PC-9 (cell line): Measurements from ENCODE around the gene ISCA1. TPM values are rescaled to one million over a fixed set of nuclear protein-coding genes. Genes with fewer than 3 reads are reported as not detected.

ENCODE experiments used
- BruUV-seq: library from RNA; stranded (reverse); fragments of 400-500 nt; replicated peaks from 2 replicates; lab custom pipeline; 2021; lab: Mats Ljungman, UMichigan
- CTCF ChIA-PET: fragments of 300-600 bp; sonication (Branson Sonifier 250); formaldehyde crosslinking; loops from one replicate; lab custom pipeline; 2022; ENCODE audit warnings: antibody characterized with exemption; lab: Charles Lee
- POLR2A ChIA-PET: fragments of 300-600 bp; sonication (Branson Sonifier 250); formaldehyde crosslinking; loops from one replicate; lab custom pipeline; 2022; ENCODE audit warnings: antibody characterized with exemption; ENCODE audit not compliant: unreplicated experiment; lab: Charles Lee
- DNase-seq, 2 experiments: peaks; one replicate each; pipeline versions ENCODE4 v3.0.0 to v3.0.0-alpha.2; 2015 to 2022; ENCODE audit warnings: mixed read lengths in 1 of 2
- H2AFZ ChIP-seq: fragments of 200-600 bp; sonication (generic); 2 replicates; pipeline ENCODE4 v1.8.1; 2017; ENCODE audit warnings: antibody characterized with exemption
- H3F3A ChIP-seq: fragments of 200-600 bp; sonication (generic); 2 replicates; pipeline ENCODE4 v1.8.1; 2017; ENCODE audit warnings: antibody characterized with exemption, mild to moderate bottlenecking, low read depth; ENCODE audit not compliant: insufficient read depth
- H3K27ac ChIP-seq: fragments of 200-600 bp; sonication (generic); 2 replicates; pipeline ENCODE4 v1.6.1; 2016; ENCODE audit warnings: mixed run types
- H3K27me3 ChIP-seq: fragments of 200-600 bp; sonication (generic); 2 replicates; pipeline ENCODE4 v1.6.1; 2016; ENCODE audit warnings: low read depth, mixed run types; ENCODE audit not compliant: insufficient read depth
- H3K36me3 ChIP-seq: fragments of 200-600 bp; sonication (generic); 2 replicates; pipeline ENCODE4 v1.6.1; 2016; ENCODE audit warnings: low read depth, mixed run types
- H3K4me1 ChIP-seq: fragments of 200-600 bp; sonication (generic); replicated peaks from 2 replicates; pipeline ENCODE4 v1.6.1; 2016; ENCODE audit warnings: mixed run types; ENCODE audit not compliant: insufficient read depth
- H3K4me2 ChIP-seq: fragments of 200-600 bp; sonication (generic); 2 replicates; pipeline ENCODE4 v1.6.1; 2017; ENCODE audit warnings: mixed run types
- H3K4me3 ChIP-seq: fragments of 200-600 bp; sonication (generic); 2 replicates; pipeline ENCODE4 v1.6.1; 2016; ENCODE audit warnings: mixed run types
- H3K79me2 ChIP-seq: fragments of 200-600 bp; sonication (generic); 2 replicates; pipeline ENCODE4 v1.6.1; 2017; ENCODE audit warnings: low read depth, mixed run types
- H3K9me2 ChIP-seq: fragments of 200-600 bp; sonication (generic); 2 replicates; pipeline ENCODE4 v1.8.1; 2017; ENCODE audit warnings: mild to moderate bottlenecking; ENCODE audit not compliant: insufficient read depth
- H3K9me3 ChIP-seq: fragments of 200-600 bp; sonication (generic); 2 replicates; pipeline ENCODE4 v1.8.1; 2016; ENCODE audit warnings: low read depth; ENCODE audit not compliant: insufficient read depth
- H4K20me1 ChIP-seq: fragments of 200-600 bp; sonication (generic); 2 replicates; pipeline ENCODE4 v1.8.1; 2017; ENCODE audit not compliant: insufficient read depth
- CTCF ChIP-seq: fragments of 200-600 bp; sonication (generic); conservative IDR thresholded peaks from 2 replicates; pipeline ENCODE4 v1.6.1; 2017; ENCODE audit warnings: mixed run types, antibody characterized with exemption, mild to moderate bottlenecking, moderate library complexity
- EZH2 ChIP-seq: fragments of 200-600 bp; sonication (generic); IDR thresholded peaks from 2 replicates; pipeline ENCODE4 v1.8.0; 2017; ENCODE audit warnings: antibody characterized with exemption, low read depth
- intact Hi-C: fragments of 100-400 bp; cut with micrococcal nuclease; formaldehyde crosslinking; loops from one replicate; pipeline ENCODE4 v1.10.0; 2022; ENCODE audit not compliant: unreplicated experiment
- total RNA-seq: library from RNA; stranded (reverse); gene quantifications from 2 replicates; pipeline ENCODE4 v1.2.3, GENCODE V29; 2021

Gene ISCA1
- total RNA-seq, 1 experiment from 2014 or later, result 29.6 TPM

GRCh38 chr9:86262492-86262891 lies 19.8 kb downstream of the ISCA1 start:
- no peaks in the 10 kb centered on the region for H3K9me3 ChIP-seq
- TF ChIP-seq CTCF (no peak), EZH2 (no peak)

GRCh38 chr9:86259557-86259956 lies 22.8 kb downstream of the ISCA1 start, which contains the start of gene C9orf153:
TSS of gene C9orf153 (minus strand) at chr9:86259657. CDS start at chr9:86229603, 30,054 bp downstream.
- H2AFZ ChIP-seq, result no peak within 1 kb of the TSS
- no peaks in the 10 kb centered on the region for H4K20me1 ChIP-seq
- no peak for DNase-seq
- no peaks in the 10 kb centered on the region for H3K79me2 ChIP-seq
- H3K27ac ChIP-seq, result no peak within 1 kb of the TSS
- CTCF ChIA-PET, result no interaction called here
- H3K36me3 ChIP-seq, result 0 out of 2 replicates have a peak, but pooled peaks cover 9% of the 10 kb centered on the region
- intact Hi-C loops, result no loop called here
- no peak within 1 kb of the TSS for H3K4me2 ChIP-seq
- no peaks in the 10 kb centered on the region for H3K9me2 ChIP-seq
- H3K27me3 ChIP-seq, result no peaks in the 10 kb centered on the region
- H3K9me3 ChIP-seq, result no peaks in the 10 kb centered on the region
- no peak within 1 kb of the TSS for H3K4me3 ChIP-seq
- POLR2A ChIA-PET, result no interaction called here
- H3K4me1 ChIP-seq, result no peaks in the 10 kb centered on the region
- no TSS peak for BruUV-seq
- TF ChIP-seq CTCF, result no peak
- no peaks in the 10 kb centered on the region for H3F3A ChIP-seq

More at GRCh38 chr9:86262492-86262891, 19.8 kb downstream of the ISCA1 start:
- no TSS peak for BruUV-seq
- DNase-seq, result no peak
- ChIA-PET POLR2A (interaction anchor here (0.6 kb wide), 1 partner anchor 9 kb away, joined by 3 read pairs; no protein-coding TSS in a partner anchor), CTCF (no interaction called here)
- Histone ChIP-seq H3F3A (no peaks in the 10 kb centered on the region; the same call in 1 of the 2 replicates), H3K4me3 (no peak overlapping the region), H3K36me3 (0 out of 2 replicates have a peak, but pooled peaks cover 9% of the 10 kb centered on the region), H3K27ac (no peak overlapping the region), H3K9me2 (no peaks in the 10 kb centered on the region), H4K20me1 (peaks cover 5% of the 10 kb centered on the region; the same call in 1 of the 2 replicates), H3K27me3 (no peaks in the 10 kb centered on the region), H3K4me2 (no peak overlapping the region), H2AFZ (no peak overlapping the region), H3K79me2 (no peaks in the 10 kb centered on the region), H3K4me1 (no peaks in the 10 kb centered on the region)
- intact Hi-C loops, result no loop called here

GRCh38 chr9:86257391-86257790 lies 24.9 kb downstream of the ISCA1 start:
- no peak overlapping the region for H2AFZ ChIP-seq
- no peak overlapping the region for H3K4me3 ChIP-seq
- 0 out of 2 replicates have a peak, but pooled peaks cover 5% of the 10 kb centered on the region for H3K36me3 ChIP-seq
- POLR2A ChIA-PET, result no interaction called here
- H3K27me3 ChIP-seq, result no peaks in the 10 kb centered on the region
- peaks cover 7% of the 10 kb centered on the region; the same call in 1 of the 2 replicates for H3K9me3 ChIP-seq
- H3F3A ChIP-seq, result no peaks in the 10 kb centered on the region
- TF ChIP-seq CTCF (no peak), EZH2 (no peak)
- H4K20me1 ChIP-seq, result no peaks in the 10 kb centered on the region
- H3K79me2 ChIP-seq, result no peaks in the 10 kb centered on the region
- intact Hi-C loops, result no loop called here
- no peak overlapping the region for H3K4me2 ChIP-seq
- CTCF ChIA-PET, result no interaction called here
- no peaks in the 10 kb centered on the region for H3K4me1 ChIP-seq
- no peaks in the 10 kb centered on the region for H3K9me2 ChIP-seq
- no peak overlapping the region for H3K27ac ChIP-seq
- DNase-seq, result no peak
- no TSS peak for BruUV-seq
